Gastroesophageal sphincter (tissue), 4 donors: ENCODE measurements around the gene PLXNA1. TPM values are rescaled to one million over a fixed set of nuclear protein-coding genes. Genes with fewer than 3 reads are reported as not detected.

Experiments used
- ATAC-seq: fragments of 150-250 bp; one replicate; pipeline ENCODE4 v1.9.1; 2016; ENCODE audit warnings: mild to moderate bottlenecking, moderate library complexity
- H3K27ac ChIP-seq, 4 donors: fragments of 200-600 bp; sonication (generic) in 3 of 4; 1 replicate in 3 of 4; 2 replicates in 1 of 4; pipeline ENCODE4 v1.5.1; 2016 to 2019
- H3K27me3 ChIP-seq: fragments of 200-600 bp; sonication (generic); one replicate; pipeline ENCODE4 v1.5.1; 2019
- H3K36me3 ChIP-seq, 2 donors: fragments of 200-600 bp; sonication (generic); one replicate each; pipeline ENCODE4 v1.5.1; 2019; ENCODE audit warnings: control low read depth in 1 of 2
- H3K4me1 ChIP-seq, 3 donors: fragments of 200-600 bp; sonication (generic); 1 replicate in 2 of 3; 2 replicates in 1 of 3; pipeline ENCODE4 v1.5.1; 2016 to 2019; ENCODE audit warnings: control low read depth in 2 of 3
- H3K4me3 ChIP-seq, 2 donors: fragments of 200-600 bp; sonication (generic); one replicate each; pipeline ENCODE4 v1.5.1; 2019; ENCODE audit warnings: mild to moderate bottlenecking in 1 of 2, moderate library complexity in 1 of 2
- H3K9me3 ChIP-seq, 3 donors: fragments of 200-600 bp; sonication (generic); one replicate each; pipeline ENCODE4 v1.5.1; 2017 to 2019; ENCODE audit warnings: control low read depth in 2 of 3
- EP300 ChIP-seq: sonication (generic); formaldehyde crosslinking; IDR thresholded peaks from one replicate; pipeline ENCODE4 v1.6.1; 2017; ENCODE audit warnings: antibody characterized with exemption, mild to moderate bottlenecking
- POLR2A ChIP-seq, 2 donors: fragments of 450-650 bp; IDR thresholded peaks; one replicate each; pipeline ENCODE4 v1.6.1; 2017; ENCODE audit warnings: antibody characterized with exemption in 2 of 2, mild to moderate bottlenecking in 2 of 2, moderate library complexity in 1 of 2
- POLR2AphosphoS5 ChIP-seq: sonication (generic); formaldehyde crosslinking; IDR thresholded peaks from one replicate; pipeline ENCODE4 v1.6.1; 2017; ENCODE audit warnings: antibody characterized with exemption
- WGBS, 2 donors: methylation state at CpG; one replicate each; pipeline ENCODE4 v1.1.5; 2018; ENCODE audit warnings: low coverage in 1 of 2; 5-methylcytosine and 5-hydroxymethylcytosine counted together
- total RNA-seq, 4 donors: library from RNA; depleted of rRNA; stranded (reverse); fragments of >200 nt; gene quantifications; one replicate each; pipeline ENCODE4 v1.1.0, GENCODE V29; 2016
- TF ChIP-seq, protein P1 (sequence below), 4 experiments: fragments of 200-600 bp in 2 of 4; fragments of 450-650 bp in 2 of 4; sonication (generic) in 1 of 4; IDR thresholded peaks; one replicate each; pipeline ENCODE4 v1.5.1; 2017 to 2019; ENCODE audit warnings: antibody characterized with exemption in 4 of 4, mild to moderate bottlenecking in 2 of 4, moderate library complexity in 2 of 4

Gene PLXNA1
- total RNA-seq, 4 donors from 2014 or later: 20.1 to 86.7 (median 31.9) TPM

DNA sequence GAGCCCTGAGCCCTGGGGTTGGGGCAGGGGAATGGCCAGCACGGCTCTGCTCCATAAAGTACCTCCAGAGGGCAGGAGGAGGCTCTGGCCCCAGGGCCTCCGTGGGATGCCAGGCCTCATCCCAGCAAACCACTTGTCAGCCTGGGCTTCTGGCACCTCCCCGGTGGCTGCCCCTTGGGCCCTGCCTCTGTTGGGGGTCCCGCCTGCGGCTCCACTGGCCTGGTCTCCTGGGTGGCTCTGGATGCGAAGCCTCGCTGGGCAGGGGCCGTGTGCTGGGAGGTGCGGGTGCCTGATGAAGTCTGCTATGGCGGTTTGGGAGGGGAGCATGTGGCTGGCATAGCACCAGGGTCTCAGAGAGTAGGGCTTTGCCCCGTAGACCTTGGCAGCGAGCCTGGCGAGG, 37.6 kb downstream of the PLXNA1 start:
- no peak for ATAC-seq
- WGBS, 2 donors: no CpG with 5 or more reads among the region's 13 CpGs
- Histone ChIP-seq H3K36me3 (peaks cover 0 to 100% of the 10 kb centered on the region in 2 donors), H3K4me1 (peaks cover 0 to 8% (median 0%) of the 10 kb centered on the region in 3 donors), H3K27ac (no peak overlapping the region), H3K4me3 (no peak overlapping the region), H3K9me3 (no peaks in the 10 kb centered on the region), H3K27me3 (no peaks in the 10 kb centered on the region)
- TF ChIP-seq EP300 (no peak), POLR2A (IDR thresholded peaks at IDR 0.05) (no peak), POLR2AphosphoS5 (no peak)
- TF ChIP-seq, protein P1, sequence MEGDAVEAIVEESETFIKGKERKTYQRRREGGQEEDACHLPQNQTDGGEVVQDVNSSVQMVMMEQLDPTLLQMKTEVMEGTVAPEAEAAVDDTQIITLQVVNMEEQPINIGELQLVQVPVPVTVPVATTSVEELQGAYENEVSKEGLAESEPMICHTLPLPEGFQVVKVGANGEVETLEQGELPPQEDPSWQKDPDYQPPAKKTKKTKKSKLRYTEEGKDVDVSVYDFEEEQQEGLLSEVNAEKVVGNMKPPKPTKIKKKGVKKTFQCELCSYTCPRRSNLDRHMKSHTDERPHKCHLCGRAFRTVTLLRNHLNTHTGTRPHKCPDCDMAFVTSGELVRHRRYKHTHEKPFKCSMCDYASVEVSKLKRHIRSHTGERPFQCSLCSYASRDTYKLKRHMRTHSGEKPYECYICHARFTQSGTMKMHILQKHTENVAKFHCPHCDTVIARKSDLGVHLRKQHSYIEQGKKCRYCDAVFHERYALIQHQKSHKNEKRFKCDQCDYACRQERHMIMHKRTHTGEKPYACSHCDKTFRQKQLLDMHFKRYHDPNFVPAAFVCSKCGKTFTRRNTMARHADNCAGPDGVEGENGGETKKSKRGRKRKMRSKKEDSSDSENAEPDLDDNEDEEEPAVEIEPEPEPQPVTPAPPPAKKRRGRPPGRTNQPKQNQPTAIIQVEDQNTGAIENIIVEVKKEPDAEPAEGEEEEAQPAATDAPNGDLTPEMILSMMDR (IDR thresholded peaks at IDR 0.05): no peak

DNA sequence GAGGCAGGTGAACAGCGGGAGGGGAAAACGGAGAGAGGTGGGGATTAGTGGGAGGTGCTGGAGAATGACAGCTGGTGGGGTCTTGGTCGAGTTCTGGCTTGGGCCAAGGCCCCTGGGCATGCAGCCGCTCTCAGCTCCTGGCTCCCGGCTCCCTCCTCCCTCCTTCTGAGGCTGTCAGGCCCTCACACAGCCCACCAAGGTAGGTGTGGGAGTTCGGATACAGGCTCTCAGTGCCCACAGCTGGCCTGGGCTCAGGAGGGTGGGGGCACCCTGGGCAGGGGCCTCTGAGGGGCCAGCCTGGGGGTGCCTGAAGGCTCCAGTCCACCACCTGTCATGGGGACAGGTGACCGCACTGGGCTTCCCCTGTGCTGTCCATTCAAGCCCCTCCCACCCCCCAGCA, 39.9 kb downstream of the PLXNA1 start:
- Histone ChIP-seq H3K27me3 (no peaks in the 10 kb centered on the region), H3K27ac (no peak overlapping the region), H3K4me3 (no peak overlapping the region), H3K9me3 (no peaks in the 10 kb centered on the region), H3K36me3 (peaks cover 0 to 98% of the 10 kb centered on the region in 2 donors), H3K4me1 (peaks cover 0 to 8% (median 0%) of the 10 kb centered on the region in 3 donors)
- ATAC-seq: no peak
- WGBS, 2 donors: 100% methylated on average over 1 to 2 of the region's 7 CpGs
- no peak for TF ChIP-seq POLR2A (IDR thresholded peaks at IDR 0.05)
- TF ChIP-seq, protein P1 (IDR thresholded peaks at IDR 0.05): no peak
- TF ChIP-seq EP300: no peak

DNA sequence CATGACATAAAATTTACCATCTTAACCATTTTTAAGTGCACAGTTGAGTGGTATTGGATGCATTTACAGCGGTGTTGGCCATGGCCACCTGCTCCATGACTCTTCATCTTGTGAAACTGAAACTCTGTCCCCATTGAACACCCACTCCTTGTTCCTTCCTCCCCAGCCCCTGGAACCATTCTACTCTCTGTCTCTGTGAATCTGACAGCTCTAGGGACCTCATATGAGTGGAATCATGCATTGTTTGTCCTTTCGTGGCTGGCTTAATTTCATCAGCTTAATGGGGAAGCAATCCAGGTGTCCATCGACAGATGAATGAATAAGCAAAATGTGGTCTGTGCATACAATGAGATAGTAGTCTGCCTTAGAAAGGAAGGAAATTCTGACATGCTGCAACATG, 42.5 kb downstream of the PLXNA1 start:
- no peak for ATAC-seq
- Histone ChIP-seq H3K27ac (no peak overlapping the region), H3K9me3 (no peaks in the 10 kb centered on the region), H3K4me3 (no peak overlapping the region), H3K27me3 (no peaks in the 10 kb centered on the region), H3K36me3 (peaks cover 0 to 98% of the 10 kb centered on the region in 2 donors), H3K4me1 (no peaks in the 10 kb centered on the region)
- 35 to 83% methylated on average over 2 to 3 of the region's 3 CpGs for WGBS, 2 donors
- TF ChIP-seq POLR2AphosphoS5: no peak

DNA sequence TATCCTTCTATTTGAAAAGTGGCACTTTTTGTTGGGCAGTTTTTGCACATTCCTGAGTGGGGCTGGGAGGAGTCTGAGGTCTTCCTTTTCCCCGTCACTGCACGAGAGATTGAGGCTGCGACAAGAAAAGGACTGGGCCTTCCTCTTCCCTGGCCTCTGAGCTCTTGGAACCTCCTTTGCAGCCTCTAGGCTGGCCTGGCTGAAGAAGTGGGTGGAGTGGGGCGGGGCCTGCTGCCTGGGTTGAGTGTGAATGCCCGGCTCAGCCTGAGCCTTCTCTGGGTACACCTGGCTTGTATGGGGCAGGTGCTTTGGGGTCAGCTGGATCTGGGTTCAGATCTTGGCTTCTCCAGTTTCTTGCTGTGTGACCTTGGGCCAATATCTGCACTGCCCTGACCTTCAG, 43.1 kb downstream of the PLXNA1 start:
- no peaks in the 10 kb centered on the region for H3K27me3 ChIP-seq

DNA sequence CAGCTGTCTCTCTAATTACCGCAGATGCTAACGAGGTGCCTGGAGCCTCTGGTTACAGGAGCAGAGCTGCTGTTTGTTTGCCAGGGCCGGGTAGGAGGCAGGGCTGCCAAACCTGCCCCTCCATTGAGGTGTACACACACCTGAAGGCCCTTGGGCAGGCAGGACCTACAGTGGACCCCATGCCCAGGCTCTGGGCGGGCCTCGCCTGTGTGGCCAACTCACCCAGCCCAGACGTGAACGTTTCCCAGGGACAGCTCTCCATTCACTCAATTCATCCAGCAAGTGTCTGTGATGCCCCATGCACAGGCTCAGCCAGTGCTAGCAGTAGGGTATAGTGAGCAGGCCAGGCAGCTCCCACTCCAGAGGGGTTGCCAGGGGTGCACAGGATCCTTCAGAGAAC, 43.7 kb downstream of the PLXNA1 start:
- no peak for ATAC-seq
- H3K36me3 ChIP-seq: peaks cover 0 to 98% of the 10 kb centered on the region in 2 donors
- no peaks in the 10 kb centered on the region for H3K27me3 ChIP-seq
- no peak overlapping the region for H3K27ac ChIP-seq
- H3K4me1 ChIP-seq: no peaks in the 10 kb centered on the region
- H3K9me3 ChIP-seq: no peaks in the 10 kb centered on the region
- TF ChIP-seq, protein P1 (IDR thresholded peaks at IDR 0.05): no peak
- no peak for TF ChIP-seq POLR2AphosphoS5
- WGBS, 2 donors: 100% methylated on average over 1 of the region's 7 CpGs; no CpG with 5 or more reads in 1 of the 2 donors
- H3K4me3 ChIP-seq: no peak overlapping the region

More for the DNA sequence above, 43.1 kb downstream of the PLXNA1 start:
- Histone ChIP-seq H3K4me1 (no peaks in the 10 kb centered on the region), H3K9me3 (no peaks in the 10 kb centered on the region), H3K27ac (no peak overlapping the region), H3K36me3 (peaks cover 0 to 98% of the 10 kb centered on the region in 2 donors), H3K4me3 (no peak overlapping the region)
- TF ChIP-seq, protein P1 (IDR thresholded peaks at IDR 0.05): no peak
- TF ChIP-seq EP300 (no peak), POLR2AphosphoS5 (no peak), POLR2A (IDR thresholded peaks at IDR 0.05) (no peak)
- WGBS, 2 donors: 92% methylated on average over 2 of the region's 5 CpGs; no CpG with 5 or more reads in 1 of the 2 donors
- ATAC-seq: no peak
